ENCODE measurements around the gene CD2AP.

Gene CD2AP

GRCh38 chr6:47452899-47453298 is 24.7 kb upstream of the CD2AP start:
- no peaks in the 10 kb centered on the region for H3K27me3 Mint-ChIP-seq
- no peaks in the 10 kb centered on the region for H3K9me3 Mint-ChIP-seq

GRCh38 chr6:47453372-47453936 is 24.1 kb upstream of the CD2AP start:
- DNase-seq, result no peak
- Mint-ChIP-seq H3K4me1 (ENCODE audit: low read depth) (peaks cover 2% of the 10 kb centered on the region), H3K27me3 (no peaks in the 10 kb centered on the region), H3K4me3 (no peak overlapping the region), H3K9me3 (no peaks in the 10 kb centered on the region), H3K36me3 (ENCODE audit: low read depth) (no peaks in the 10 kb centered on the region), H3K27ac (no peak overlapping the region)

More at GRCh38 chr6:47452899-47453298, 24.7 kb upstream of the CD2AP start:
- Mint-ChIP-seq H3K4me3 (no peak overlapping the region), H3K4me1 (ENCODE audit: low read depth) (peaks cover 2% of the 10 kb centered on the region), H3K27ac (no peak overlapping the region), H3K36me3 (ENCODE audit: low read depth) (no peaks in the 10 kb centered on the region)
- no peak for DNase-seq

GRCh38 chr6:47454713-47455396 is 22.7 kb upstream of the CD2AP start:
- no peak overlapping the region for H3K27ac Mint-ChIP-seq
- no peaks in the 10 kb centered on the region for H3K36me3 Mint-ChIP-seq (ENCODE audit: low read depth)
- H3K4me1 Mint-ChIP-seq (ENCODE audit: low read depth), result peaks cover 2% of the 10 kb centered on the region
- H3K9me3 Mint-ChIP-seq, result no peaks in the 10 kb centered on the region
- no peak for DNase-seq
- no peaks in the 10 kb centered on the region for H3K27me3 Mint-ChIP-seq
- no peak overlapping the region for H3K4me3 Mint-ChIP-seq

DNA sequence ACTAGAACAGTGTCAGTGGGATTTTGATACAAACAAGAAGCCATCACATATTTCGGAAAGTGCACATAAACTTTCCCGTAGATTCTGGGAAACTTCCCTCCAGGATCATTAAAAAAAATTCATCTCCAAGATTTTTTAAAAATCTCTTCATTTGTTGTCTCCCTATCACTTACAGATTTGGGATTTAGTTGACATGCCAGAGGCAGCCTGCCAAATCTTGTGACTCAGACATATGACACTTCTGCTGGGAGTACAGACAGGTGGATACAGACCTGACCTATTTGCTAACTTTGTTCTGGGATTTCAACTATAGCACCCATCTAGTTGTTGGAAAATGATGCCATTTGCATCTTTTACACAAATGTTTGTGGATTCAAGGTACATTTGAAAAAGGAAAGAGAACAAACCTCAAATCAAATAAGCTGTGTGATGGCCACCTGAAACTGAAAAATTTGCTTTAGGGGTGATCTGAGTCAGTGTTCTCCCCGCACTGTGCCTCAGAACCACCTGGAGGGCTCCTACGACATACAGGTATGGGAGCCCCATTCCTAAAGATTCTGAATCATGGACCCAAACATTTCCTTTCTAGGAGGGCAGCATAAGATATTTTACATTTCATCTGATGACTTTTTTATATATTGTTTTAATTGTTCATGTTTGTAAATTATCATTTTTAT is 21.9 kb upstream of the CD2AP start:
- no peaks in the 10 kb centered on the region for H3K36me3 Mint-ChIP-seq (ENCODE audit: low read depth)
- H3K27me3 Mint-ChIP-seq, result no peaks in the 10 kb centered on the region
- H3K4me1 Mint-ChIP-seq (ENCODE audit: low read depth), result peaks cover 2% of the 10 kb centered on the region
- DNase-seq, result no peak
- no peak overlapping the region for H3K4me3 Mint-ChIP-seq
- H3K27ac Mint-ChIP-seq, result no peak overlapping the region
- H3K9me3 Mint-ChIP-seq, result no peaks in the 10 kb centered on the region

GRCh38 chr6:47456536-47456975 is 21.0 kb upstream of the CD2AP start:
- no peaks in the 10 kb centered on the region for H3K36me3 Mint-ChIP-seq (ENCODE audit: low read depth)
- H3K27ac Mint-ChIP-seq, result no peak overlapping the region
- H3K27me3 Mint-ChIP-seq, result peaks cover 3% of the 10 kb centered on the region
- no peak overlapping the region for H3K4me3 Mint-ChIP-seq
- H3K4me1 Mint-ChIP-seq (ENCODE audit: low read depth), result peaks cover 2% of the 10 kb centered on the region
- DNase-seq, result no peak
- no peaks in the 10 kb centered on the region for H3K9me3 Mint-ChIP-seq

- no peaks in the 10 kb centered on the region for H3K36me3 Mint-ChIP-seq (ENCODE audit: low read depth)
- peaks cover 3% of the 10 kb centered on the region for H3K27me3 Mint-ChIP-seq
- no peak for DNase-seq
- peaks cover 2% of the 10 kb centered on the region for H3K4me1 Mint-ChIP-seq (ENCODE audit: low read depth)
- H3K4me3 Mint-ChIP-seq, result no peak overlapping the region
- no peaks in the 10 kb centered on the region for H3K9me3 Mint-ChIP-seq
- H3K27ac Mint-ChIP-seq, result no peak overlapping the region
Measured at GRCh38 chr6:47457370-47457769, 20.2 kb upstream of the CD2AP start.

- H3K9me3 Mint-ChIP-seq, result no peaks in the 10 kb centered on the region
- peaks cover 3% of the 10 kb centered on the region for H3K27me3 Mint-ChIP-seq
- no peak overlapping the region for H3K4me3 Mint-ChIP-seq
- no peaks in the 10 kb centered on the region for H3K36me3 Mint-ChIP-seq (ENCODE audit: low read depth)
- H3K27ac Mint-ChIP-seq, result no peak overlapping the region
- no peak for DNase-seq
- no peaks in the 10 kb centered on the region for H3K4me1 Mint-ChIP-seq (ENCODE audit: low read depth)
Measured at GRCh38 chr6:47464052-47464451, 13.5 kb upstream of the CD2AP start.

DNA sequence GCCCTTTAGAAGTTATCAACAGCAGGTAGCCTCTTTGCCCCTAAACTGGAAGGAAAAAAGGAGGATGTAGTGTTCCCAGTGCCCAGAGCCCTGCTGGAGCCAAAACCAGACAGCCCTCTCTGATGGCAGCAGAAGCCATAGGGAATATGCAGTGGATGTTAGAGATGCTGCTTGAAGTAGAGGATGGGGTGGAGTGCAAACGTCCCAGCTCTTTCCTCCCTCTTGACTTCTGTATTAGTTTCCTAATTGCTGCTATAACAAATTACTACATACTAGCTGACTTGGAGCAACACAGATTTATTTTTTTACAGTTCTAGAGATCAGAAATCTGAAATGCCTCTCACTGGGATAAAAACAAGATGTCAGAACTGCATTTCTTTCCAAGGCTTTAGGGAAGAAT is 12.5 kb upstream of the CD2AP start:
- Mint-ChIP-seq H3K27me3 (peaks cover 3% of the 10 kb centered on the region), H3K9me3 (no peaks in the 10 kb centered on the region), H3K4me3 (no peak overlapping the region), H3K4me1 (ENCODE audit: low read depth) (no peaks in the 10 kb centered on the region), H3K27ac (no peak overlapping the region), H3K36me3 (ENCODE audit: low read depth) (no peaks in the 10 kb centered on the region)
- DNase-seq, result no peak

GRCh38 chr6:47471911-47472310 is 5.7 kb upstream of the CD2AP start:
- Mint-ChIP-seq H3K9me3 (no peaks in the 10 kb centered on the region), H3K27ac (no peak overlapping the region), H3K4me3 (no peak overlapping the region), H3K27me3 (no peaks in the 10 kb centered on the region), H3K36me3 (ENCODE audit: low read depth) (no peaks in the 10 kb centered on the region), H3K4me1 (ENCODE audit: low read depth) (peaks cover 6% of the 10 kb centered on the region)
- DNase-seq, result no peak

DNA sequence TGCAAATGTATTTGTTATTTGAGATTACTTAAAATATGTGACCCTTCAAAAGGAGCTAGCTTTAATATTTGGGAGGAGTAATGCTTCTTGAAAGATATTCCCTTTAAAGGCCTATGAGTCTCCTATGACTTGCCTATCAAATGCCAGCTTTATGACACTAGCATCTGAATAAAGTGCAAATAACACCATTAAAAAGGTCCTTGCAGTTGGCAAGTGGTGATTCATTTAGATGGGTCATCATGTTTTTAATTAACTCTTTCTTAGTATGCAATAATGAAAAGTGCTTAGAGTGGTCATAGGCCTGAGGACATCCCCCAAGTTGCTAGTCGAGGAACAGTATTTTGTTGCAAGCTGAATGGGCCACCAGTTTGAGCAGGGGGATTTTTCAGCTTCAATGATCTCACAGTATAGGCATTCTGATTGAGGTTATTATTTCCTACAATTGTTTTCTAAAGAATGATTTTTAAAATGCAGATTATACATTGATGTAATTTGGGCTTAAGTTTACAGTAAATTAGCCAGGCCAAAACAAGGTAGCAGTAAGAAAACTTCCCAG is 3.7 kb upstream of the CD2AP start:
- H3K27ac Mint-ChIP-seq, result no peak overlapping the region
- peaks cover 11% of the 10 kb centered on the region for H3K36me3 Mint-ChIP-seq (ENCODE audit: low read depth)
- no peak overlapping the region for H3K4me3 Mint-ChIP-seq
- no peaks in the 10 kb centered on the region for H3K27me3 Mint-ChIP-seq
- DNase-seq, result no peak
- peaks cover 10% of the 10 kb centered on the region for H3K4me1 Mint-ChIP-seq (ENCODE audit: low read depth)
- H3K9me3 Mint-ChIP-seq, result no peaks in the 10 kb centered on the region

- no peak for DNase-seq
- peaks cover 23% of the 10 kb centered on the region for H3K4me1 Mint-ChIP-seq (ENCODE audit: low read depth)
Measured at GRCh38 chr6:47475319-47475816, 2.2 kb upstream of the CD2AP start.

DNA sequence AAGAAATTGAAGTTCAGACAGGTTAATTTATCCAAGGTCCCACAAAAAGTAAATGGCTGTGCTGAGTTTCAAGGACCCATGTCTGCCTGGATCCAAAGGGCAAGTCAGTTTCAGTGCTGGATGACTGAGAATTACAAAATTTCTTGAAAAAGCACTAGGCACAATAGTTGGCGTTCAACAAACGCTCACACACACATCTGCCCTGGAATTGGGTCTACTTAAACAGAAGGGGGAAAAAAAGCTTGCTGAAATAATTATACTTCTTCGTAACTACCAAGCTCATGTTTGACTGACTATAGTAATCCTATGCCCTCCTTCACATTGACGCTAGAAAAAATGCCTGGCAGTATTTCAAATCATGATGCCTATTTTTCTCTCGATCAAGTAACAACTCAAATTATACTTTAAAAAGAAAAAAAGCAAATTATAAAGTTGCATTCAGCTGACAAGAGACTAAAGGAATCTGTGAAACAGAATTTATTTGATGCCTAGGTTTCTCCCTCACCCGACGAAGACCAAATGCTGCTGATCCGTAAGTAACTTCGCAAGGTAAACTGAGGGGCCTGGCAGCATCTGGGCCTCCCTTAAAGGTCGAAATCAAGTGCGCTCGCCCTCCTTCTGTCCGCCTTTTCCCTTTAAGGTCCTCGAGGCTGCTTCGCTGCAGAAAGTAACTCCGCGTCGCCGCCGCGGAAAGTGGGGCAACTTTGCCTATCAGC is 650 bp upstream of the CD2AP start:
- Mint-ChIP-seq H3K27me3 (no peaks in the 10 kb centered on the region), H3K27ac (peak overlapping the region; percentile 93), H3K4me1 (ENCODE audit: low read depth) (peaks cover 34% of the 10 kb centered on the region), H3K9me3 (no peaks in the 10 kb centered on the region), H3K4me3 (peak overlapping the region; percentile 88), H3K36me3 (ENCODE audit: low read depth) (peaks cover 12% of the 10 kb centered on the region)
- DNase-seq, result no peak

More at GRCh38 chr6:47475319-47475816, 2.2 kb upstream of the CD2AP start:
- H3K9me3 Mint-ChIP-seq, result no peaks in the 10 kb centered on the region
- H3K27ac Mint-ChIP-seq, result no peak overlapping the region
- H3K4me3 Mint-ChIP-seq, result no peak overlapping the region
- peaks cover 12% of the 10 kb centered on the region for H3K36me3 Mint-ChIP-seq (ENCODE audit: low read depth)
- H3K27me3 Mint-ChIP-seq, result no peaks in the 10 kb centered on the region

DNA sequence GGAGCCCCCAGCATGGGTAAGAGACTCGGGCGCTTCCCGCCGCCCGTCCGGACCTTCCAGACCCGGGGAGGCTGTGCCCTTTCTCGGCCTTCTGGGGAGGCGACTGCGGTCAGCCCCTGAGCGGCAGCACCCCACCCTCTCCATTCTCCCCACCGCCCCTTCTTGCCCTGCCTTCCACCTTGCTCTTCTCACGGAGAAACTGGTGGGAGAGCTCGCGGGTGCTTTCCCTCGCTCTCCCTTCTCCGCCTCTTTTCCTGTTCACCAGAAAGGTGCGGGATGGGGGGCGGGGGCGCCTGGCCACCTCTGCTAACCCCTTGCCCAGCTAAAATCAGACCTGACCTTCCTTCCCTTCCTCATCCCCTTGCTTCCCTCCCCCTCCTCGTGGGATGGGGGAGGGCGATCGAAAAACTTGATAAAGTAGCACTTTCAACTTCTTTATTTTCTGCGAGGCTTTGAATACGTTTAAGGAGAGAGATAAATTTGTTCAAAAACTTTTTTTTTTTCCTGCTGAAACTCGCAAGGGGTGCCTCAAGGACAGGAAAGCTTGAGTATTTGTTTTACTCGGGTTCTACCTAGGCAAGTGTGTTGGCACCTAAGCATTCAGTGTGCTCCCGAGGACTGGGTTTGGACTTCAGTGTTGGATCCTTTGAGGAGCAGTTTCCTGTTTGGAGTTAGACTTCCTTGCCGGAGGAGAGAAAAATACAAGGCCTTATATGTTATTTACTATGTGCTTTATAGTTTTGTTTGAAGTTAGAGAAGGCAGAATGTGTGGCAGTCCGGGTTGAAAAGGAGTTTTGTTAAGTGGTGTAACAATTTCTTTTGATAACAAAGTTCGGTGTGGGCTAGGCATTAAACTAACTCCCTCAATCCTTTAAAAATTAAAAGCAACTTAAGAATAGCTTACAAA is 897 bp downstream of the CD2AP start:
- Mint-ChIP-seq H3K4me1 (ENCODE audit: low read depth) (peaks cover 42% of the 10 kb centered on the region), H3K9me3 (no peaks in the 10 kb centered on the region), H3K27me3 (no peaks in the 10 kb centered on the region), H3K36me3 (ENCODE audit: low read depth) (peaks cover 12% of the 10 kb centered on the region), H3K4me3 (peak overlapping the region; percentile 88), H3K27ac (peak overlapping the region; percentile 93)
- no peak for DNase-seq
